K562 (cell line): ENCODE results near the gene KRT76. TPM values are rescaled to one million over a fixed set of nuclear protein-coding genes. Genes with fewer than 3 reads are reported as not detected.

Experiments used
- ATAC-seq: fragments of 200-7000 bp; cut with Tn5 transposase; 3 replicates; pipeline ENCODE4 v1.9.1; 2020; ENCODE audit warnings: moderate library complexity
- BruUV-seq: library from RNA; stranded (reverse); fragments of 400-500 nt; replicated peaks from 2 replicates; lab custom pipeline; 2021; lab: Mats Ljungman, UMichigan
- CTCF ChIA-PET: fragments of 300-600 bp; formaldehyde crosslinking; extraction: SDS; loops from one replicate; lab custom pipeline; 2021; ENCODE audit warnings: low intra/inter-chr PET ratio; lab: Yijun Ruan, JAX
- POLR2A ChIA-PET: fragments of 300-600, 350-650 bp; sonication (Branson Sonifier 250); formaldehyde crosslinking; extraction: SDS; loops from one replicate; lab custom pipeline; 2021; ENCODE audit warnings: antibody characterized with exemption, inconsistent platforms; lab: Yijun Ruan, JAX
- DNase-seq, 4 experiments: peaks; one replicate each; pipeline versions ENCODE4 v3.0.0 to v3.0.0-alpha.2; 2011 to 2018; ENCODE audit warnings: low spot score in 3 of 4, mixed read lengths in 3 of 4; ENCODE audit errors: extremely low read depth in 1 of 4
- FAIRE-seq: peaks from 2 replicates; lab custom pipeline; 2011; peaks lifted over from hg19 to GRCh38; lab: Jason Lieb, UNC
- H2AFZ ChIP-seq: 2 replicates; pipeline ENCODE4 v1.6.0; 2011; ENCODE audit warnings: low read depth, low read length, control low read depth, inconsistent platforms
- H3K27ac ChIP-seq: fragments of 200-600 bp; 3 replicates; pipeline ENCODE4 v1.8.0; 2011; ENCODE audit warnings: low read depth, mild to moderate bottlenecking, control low read depth, inconsistent platforms, low read length, moderate library complexity, mixed read lengths; ENCODE audit errors: extremely low read depth
- H3K27me3 ChIP-seq, 2 experiments: fragments of 300-600 bp in 1 of 2; 2 replicates in 1 of 2; 3 replicates in 1 of 2; pipeline versions ENCODE4 v1.6.0 to v1.8.0; 2011; ENCODE audit warnings: inconsistent platforms in 2 of 2, low read length in 2 of 2, mild to moderate bottlenecking in 1 of 2, mixed read lengths in 1 of 2, moderate library complexity in 1 of 2; ENCODE audit not compliant: control insufficient read depth in 2 of 2, insufficient read depth in 2 of 2
- H3K36me3 ChIP-seq: fragments of 300-600 bp; 3 replicates; pipeline ENCODE4 v1.8.0; 2011; ENCODE audit warnings: mild to moderate bottlenecking, low read length, inconsistent platforms; ENCODE audit not compliant: control insufficient read depth, insufficient read depth
- H3K4me1 ChIP-seq, 2 experiments: fragments of 200-600 bp in 1 of 2; replicated peaks in 1 of 2; 2 replicates in 1 of 2; 3 replicates in 1 of 2; pipeline versions ENCODE4 v1.5.1 to v1.8.0; 2011; ENCODE audit warnings: inconsistent platforms in 2 of 2, low read length in 2 of 2, mild to moderate bottlenecking in 1 of 2, mixed read lengths in 1 of 2, moderate library complexity in 1 of 2; ENCODE audit not compliant: control insufficient read depth in 2 of 2, insufficient read depth in 2 of 2
- H3K4me2 ChIP-seq: 2 replicates; pipeline ENCODE4 v1.6.1; 2011; ENCODE audit warnings: low read length, control low read depth, inconsistent platforms, mixed read lengths; ENCODE audit not compliant: insufficient read depth
- H3K4me3 ChIP-seq: fragments of 200-600 bp; sonication (generic), shearing (Covaris generic); 2 replicates; pipeline ENCODE4 v1.5.1; 2016; ENCODE audit warnings: control low read depth, inconsistent platforms
- H3K79me2 ChIP-seq: fragments of 200-600 bp; 3 replicates; pipeline ENCODE4 v1.8.0; 2011; ENCODE audit warnings: low read length, inconsistent platforms; ENCODE audit not compliant: control insufficient read depth, insufficient read depth
- H3K9ac ChIP-seq, 2 experiments: 2 replicates each; pipeline versions ENCODE4 v1.6.0 to v1.6.1; 2011; ENCODE audit warnings: low read depth in 2 of 2, low read length in 2 of 2, control low read depth in 1 of 2, inconsistent platforms in 1 of 2, mild to moderate bottlenecking in 1 of 2, mixed read lengths in 1 of 2; ENCODE audit not compliant: insufficient read depth in 1 of 2
- H3K9me1 ChIP-seq: one replicate; pipeline ENCODE4 v1.6.0; 2011; ENCODE audit warnings: inconsistent platforms, mild to moderate bottlenecking, low read length, moderate library complexity; ENCODE audit not compliant: control insufficient read depth, insufficient read depth
- H3K9me3 ChIP-seq: replicated peaks from 2 replicates; pipeline ENCODE4 v1.5.1; 2011; ENCODE audit warnings: low read depth, low read length, inconsistent platforms; ENCODE audit not compliant: control insufficient read depth, insufficient read depth
- H4K20me1 ChIP-seq: replicated peaks from 2 replicates; pipeline ENCODE4 v1.6.1; 2011; ENCODE audit warnings: low read length, inconsistent platforms, mixed read lengths; ENCODE audit not compliant: control insufficient read depth, insufficient read depth
- CHD2 ChIP-seq: IDR thresholded peaks from 2 replicates; pipeline ENCODE4 v1.6.1; 2011; ENCODE audit warnings: low read depth, low read length
- FOXK1 ChIP-seq: sonication (generic); formaldehyde crosslinking; IDR thresholded peaks from 2 replicates; pipeline ENCODE4 v1.8.0; 2022; ENCODE audit warnings: missing genetic modification reagents, mild to moderate bottlenecking, borderline replicate concordance
- HLTF ChIP-seq: fragments of 450-650 bp; IDR thresholded peaks from 2 replicates; pipeline ENCODE4 v1.6.1; 2016
- MCM5 ChIP-seq: fragments of 450-650 bp; IDR thresholded peaks from 2 replicates; pipeline ENCODE4 v1.6.1; 2016; ENCODE audit warnings: low read depth
- PHF21A ChIP-seq: fragments of 450-650 bp; IDR thresholded peaks from 2 replicates; pipeline ENCODE4 v1.6.1; 2017; ENCODE audit warnings: low read depth, borderline replicate concordance
- POLR2G ChIP-seq: fragments of 200-400 bp; formaldehyde crosslinking; IDR thresholded peaks from 2 replicates; pipeline ENCODE4 v1.6.1; 2017; ENCODE audit warnings: low read depth, mild to moderate bottlenecking, antibody characterized with exemption, low read length, moderate library complexity
- SMC3 ChIP-seq: conservative IDR thresholded peaks from 2 replicates; pipeline ENCODE4 v1.6.1; 2011; ENCODE audit warnings: low read depth, low read length, improper control_type of control experiment; ENCODE audit not compliant: insufficient read depth
- SP1 ChIP-seq: sonication (generic); formaldehyde crosslinking; IDR thresholded peaks from 2 replicates; pipeline ENCODE4 v1.8.1; 2022; ENCODE audit warnings: mild to moderate bottlenecking, missing genetic modification reagents
- SREBF2 ChIP-seq: sonication (generic); formaldehyde crosslinking; IDR thresholded peaks from 2 replicates; pipeline ENCODE4 v1.4.0; 2020; ENCODE audit warnings: mild to moderate bottlenecking, missing genetic modification reagents
- TARDBP ChIP-seq: fragments of 450-650 bp; IDR thresholded peaks from 2 replicates; pipeline ENCODE4 v1.6.1; 2016
- TSC22D4 ChIP-seq: fragments of 450-650 bp; IDR thresholded peaks from 2 replicates; pipeline ENCODE4 v1.6.1; 2016; ENCODE audit warnings: missing genetic modification characterization, missing biosample characterization, control low read depth
- ZC3H11A ChIP-seq: IDR thresholded peaks from 2 replicates; pipeline ENCODE4 v1.6.1; 2012; ENCODE audit warnings: low read depth, low read length, improper control_type of control experiment
- ZNF24 ChIP-seq: fragments of 450-650 bp; IDR thresholded peaks from 2 replicates; pipeline ENCODE4 v1.6.1; 2016
- ZNF408 ChIP-seq: fragments of 250-450 bp; sonication (Bioruptor Pico); IDR thresholded peaks from 2 replicates; pipeline ENCODE4 v1.4.0; 2020; ENCODE audit warnings: low read depth, mild to moderate bottlenecking, moderate library complexity
- ZNF764 ChIP-seq: fragments of 250-450 bp; sonication (Bioruptor Pico); IDR thresholded peaks from 2 replicates; pipeline ENCODE4 v1.4.0; 2020; ENCODE audit warnings: low read depth, mild to moderate bottlenecking, moderate library complexity
- WGBS: fragments of 100-300 bp; shearing (Covaris generic); methylation state at CpG from one replicate; pipeline ENCODE4 v1.1.6; 2016; ENCODE audit warnings: low coverage, mixed read lengths; ENCODE audit not compliant: insufficient coverage; ENCODE audit errors: missing lambda C conversion rate; 5-methylcytosine and 5-hydroxymethylcytosine counted together
- in situ Hi-C: fragments of 300-500 bp; cut with MboI; formaldehyde crosslinking; loops from 4 replicates; pipeline ENCODE4 v1.15.0; 2018; ENCODE audit warnings: inconsistent platforms, mixed read lengths
- intact Hi-C: fragments of 100-400 bp; cut with micrococcal nuclease; formaldehyde crosslinking; loops from 2 replicates; pipeline ENCODE4 v1.14.2; 2022
- polyA plus RNA-seq, 8 experiments: library from polyadenylated mRNA; depleted of rRNA in 4 of 8; stranded (reverse) in 5 of 8; unstranded in 3 of 8; fragments of >200 nt; fragmentation: Nextera tagmentation in 2 of 8; fragmentation: Illumina TruSeq in 1 of 8; extraction: Ambion mirVana in 2 of 8; extraction: Trizol in 1 of 8; gene quantifications; 2 replicates each; pipeline versions ENCODE4 v1.2.1 to v1.2.3, GENCODE V29; 2011 to 2014; ENCODE audit warnings: inconsistent platforms in 1 of 8, missing spikeins in 1 of 8
- total RNA-seq, 7 experiments: library from RNA; depleted of rRNA in 6 of 7; stranded (reverse); fragments of >200 nt in 6 of 7; fragmentation: Illumina TruSeq in 2 of 7; extraction: Trizol in 2 of 7; gene quantifications; 2 replicates each; pipeline versions ENCODE4 v1.2.1 to v1.2.3, GENCODE V29; 2011 to 2021; ENCODE audit warnings: low replicate concordance in 1 of 7
- TF ChIP-seq, protein P1 (sequence below): sonication (generic); formaldehyde crosslinking; IDR thresholded peaks from 2 replicates; pipeline ENCODE4 v1.8.1; 2023; ENCODE audit warnings: mild to moderate bottlenecking, missing genetic modification reagents

Gene KRT76
- total and polyA plus RNA-seq, 9 of the 15 experiments (the other 6 are each of a cell fraction or from before 2014, with no cell fraction given): not detected

- Histone ChIP-seq H3K4me3 (no peak overlapping the region), H3K36me3 (no peaks in the 10 kb centered on the region), H3K27ac (no peak overlapping the region), H3K9me1 (no peaks in the 10 kb centered on the region), H3K4me2 (no peak overlapping the region), H3K9ac (no peak overlapping the region), H2AFZ (no peak overlapping the region), H3K9me3 (no peaks in the 10 kb centered on the region), H3K4me1 (no peaks in the 10 kb centered on the region), H3K27me3 (peaks cover 16 to 49% of the 10 kb centered on the region in 2 experiments), H4K20me1 (no peaks in the 10 kb centered on the region; the same call in 1 of the 2 replicates), H3K79me2 (no peaks in the 10 kb centered on the region)
- ChIA-PET POLR2A (interaction anchor here (0.5 to 0.6 kb wide), 2 partner anchors 238 to 620 kb away, joined by 3 to 4 read pairs; no protein-coding TSS in a partner anchor), CTCF (no interaction called here)
- no peak for FAIRE-seq
- no TSS peak for BruUV-seq
- no peak for DNase-seq
- ATAC-seq: no peak
- TF ChIP-seq TARDBP (no peak), TSC22D4 (no peak), CHD2 (no peak), PHF21A (no peak), ZNF24 (no peak), ZC3H11A (no peak)
- intact Hi-C loops: no loop called here
- in situ Hi-C loops: no loop called here
- WGBS: 0% methylated on average over 3 of the region's 3 CpGs
Observed at GRCh38 chr12:52769354-52769753, 7.8 kb downstream of the KRT76 start.

- Histone ChIP-seq H3K4me1 (no peaks in the 10 kb centered on the region), H4K20me1 (no peaks in the 10 kb centered on the region; the same call in 1 of the 2 replicates), H3K4me2 (no peak overlapping the region), H2AFZ (no peak overlapping the region), H3K9ac (no peak overlapping the region), H3K4me3 (no peak overlapping the region), H3K27ac (no peak overlapping the region), H3K36me3 (no peaks in the 10 kb centered on the region), H3K9me3 (no peaks in the 10 kb centered on the region), H3K79me2 (no peaks in the 10 kb centered on the region), H3K27me3 (peaks cover 14 to 42% of the 10 kb centered on the region in 2 experiments), H3K9me1 (no peaks in the 10 kb centered on the region)
- 2% methylated on average over 10 of the region's 10 CpGs for WGBS
- in situ Hi-C loops: no loop called here
- FAIRE-seq: no peak
- no TSS peak for BruUV-seq
- CTCF ChIA-PET: no interaction called here
- no peak for DNase-seq
- intact Hi-C loops: no loop called here
- POLR2A ChIA-PET: interaction anchor here (0.7 kb wide), 1 partner anchor 33 kb away, joined by 4 read pairs; no protein-coding TSS in a partner anchor
- no peak for ATAC-seq
- TF ChIP-seq MCM5 (no peak), SP1 (no peak), FOXK1 (CRISPR knock-in tag) (no peak), SREBF2 (CRISPR knock-in tag) (no peak), HLTF (no peak), POLR2G (no peak), SMC3 (no peak), ZNF764 (CRISPR knock-in tag) (no peak), ZNF408 (CRISPR knock-in tag) (no peak), PHF21A (no peak)
- TF ChIP-seq, protein P1, sequence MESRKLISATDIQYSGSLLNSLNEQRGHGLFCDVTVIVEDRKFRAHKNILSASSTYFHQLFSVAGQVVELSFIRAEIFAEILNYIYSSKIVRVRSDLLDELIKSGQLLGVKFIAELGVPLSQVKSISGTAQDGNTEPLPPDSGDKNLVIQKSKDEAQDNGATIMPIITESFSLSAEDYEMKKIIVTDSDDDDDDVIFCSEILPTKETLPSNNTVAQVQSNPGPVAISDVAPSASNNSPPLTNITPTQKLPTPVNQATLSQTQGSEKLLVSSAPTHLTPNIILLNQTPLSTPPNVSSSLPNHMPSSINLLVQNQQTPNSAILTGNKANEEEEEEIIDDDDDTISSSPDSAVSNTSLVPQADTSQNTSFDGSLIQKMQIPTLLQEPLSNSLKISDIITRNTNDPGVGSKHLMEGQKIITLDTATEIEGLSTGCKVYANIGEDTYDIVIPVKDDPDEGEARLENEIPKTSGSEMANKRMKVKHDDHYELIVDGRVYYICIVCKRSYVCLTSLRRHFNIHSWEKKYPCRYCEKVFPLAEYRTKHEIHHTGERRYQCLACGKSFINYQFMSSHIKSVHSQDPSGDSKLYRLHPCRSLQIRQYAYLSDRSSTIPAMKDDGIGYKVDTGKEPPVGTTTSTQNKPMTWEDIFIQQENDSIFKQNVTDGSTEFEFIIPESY (CRISPR knock-in tag): no peak
Observed at GRCh38 chr12:52768479-52769200, 8.5 kb downstream of the KRT76 start.
